Left ventricle myocardium superior (tissue), 1 donor: ENCODE results near the gene SLC9A5. TPM values are rescaled to one million over a fixed set of nuclear protein-coding genes. Genes with fewer than 3 reads are reported as not detected.
A peak's percentile ranks its signal among the peaks of the same experiment; 100 is the strongest.

Experiments used
- ATAC-seq: fragments of 200-7000 bp; cut with Tn5 transposase; one replicate; pipeline ENCODE4 v1.9.1; 2020; ENCODE audit warnings: mild to moderate bottlenecking, moderate library complexity
- DNase-seq: peaks from one replicate; pipeline ENCODE4 v3.0.0-alpha.2; 2020
- intact Hi-C: fragments of 100-400 bp; cut with micrococcal nuclease; formaldehyde crosslinking; loops from one replicate; pipeline ENCODE4 v1.11.0; 2022
- total RNA-seq: library from RNA; stranded (reverse); fragmentation: NEBNext Ultra II Directional; extraction: Animal tissue kit (Norgen Biotek cat#: 25700); gene quantifications from one replicate; pipeline ENCODE4 v1.2.1, GENCODE V29; 2021
- donor health status: DM: no; HTN: yes; CAD: no; lungs with severe emphysema.

SLC9A5 gene
- total RNA-seq, 1 donor from 2014 or later = 1.2 TPM

DNA sequence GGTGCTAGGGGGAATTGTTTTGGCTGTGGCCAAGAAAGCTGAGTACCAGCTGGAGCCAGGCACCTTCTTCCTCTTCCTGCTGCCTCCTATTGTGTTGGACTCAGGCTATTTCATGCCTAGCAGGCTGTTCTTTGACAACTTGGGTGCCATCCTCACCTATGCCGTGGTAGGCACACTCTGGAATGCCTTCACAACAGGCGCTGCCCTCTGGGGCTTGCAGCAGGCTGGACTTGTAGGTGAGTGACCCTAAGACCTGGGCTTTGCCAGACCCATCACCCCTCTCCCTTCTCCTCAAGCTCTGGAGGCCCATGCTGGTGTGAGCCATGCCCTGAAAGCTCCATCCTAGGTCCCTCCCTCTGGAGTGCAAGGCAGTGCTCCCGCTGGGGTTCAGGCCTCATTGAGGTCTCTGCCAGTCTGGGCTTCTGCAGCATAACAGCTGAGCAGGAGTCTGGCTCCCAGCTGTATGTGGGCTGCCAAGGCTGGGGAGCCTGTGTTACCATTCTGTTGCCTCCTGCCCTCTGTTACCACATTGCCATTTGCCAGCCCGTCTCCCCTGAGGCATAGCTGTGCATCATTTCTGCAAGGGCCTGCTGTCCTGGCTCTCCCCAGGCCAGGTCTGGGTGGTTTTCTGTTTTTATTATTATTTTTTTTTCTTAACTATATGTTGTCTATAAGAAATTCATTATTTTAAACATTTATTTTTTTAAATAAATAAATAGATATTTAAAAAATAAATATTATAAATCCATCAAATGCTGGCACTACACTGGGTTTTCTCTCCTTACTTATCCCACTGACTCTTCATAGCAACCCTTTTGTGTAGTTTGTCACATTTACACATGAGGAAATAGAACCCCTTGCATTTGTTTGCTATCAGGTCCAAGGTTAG is 4.1 kb downstream of the SLC9A5 start:
- ATAC-seq (no peak), DNase-seq (no peak)
- intact Hi-C loops = no loop called here

- intact Hi-C loops = no loop called here
- ATAC-seq (peak; percentile 38), DNase-seq (no peak)
Measured at GRCh38 chr16:67254801-67255552, 6.2 kb downstream of the SLC9A5 start.

GRCh38 chr16:67255553-67256221 is 6.9 kb downstream of the SLC9A5 start:
- intact Hi-C loops = no loop called here
- ATAC-seq = no peak
- no peak for DNase-seq

- intact Hi-C loops = no loop called here
- DNase-seq = no peak
- ATAC-seq = no peak
Measured at GRCh38 chr16:67256701-67257230, 8.0 kb downstream of the SLC9A5 start.

DNA sequence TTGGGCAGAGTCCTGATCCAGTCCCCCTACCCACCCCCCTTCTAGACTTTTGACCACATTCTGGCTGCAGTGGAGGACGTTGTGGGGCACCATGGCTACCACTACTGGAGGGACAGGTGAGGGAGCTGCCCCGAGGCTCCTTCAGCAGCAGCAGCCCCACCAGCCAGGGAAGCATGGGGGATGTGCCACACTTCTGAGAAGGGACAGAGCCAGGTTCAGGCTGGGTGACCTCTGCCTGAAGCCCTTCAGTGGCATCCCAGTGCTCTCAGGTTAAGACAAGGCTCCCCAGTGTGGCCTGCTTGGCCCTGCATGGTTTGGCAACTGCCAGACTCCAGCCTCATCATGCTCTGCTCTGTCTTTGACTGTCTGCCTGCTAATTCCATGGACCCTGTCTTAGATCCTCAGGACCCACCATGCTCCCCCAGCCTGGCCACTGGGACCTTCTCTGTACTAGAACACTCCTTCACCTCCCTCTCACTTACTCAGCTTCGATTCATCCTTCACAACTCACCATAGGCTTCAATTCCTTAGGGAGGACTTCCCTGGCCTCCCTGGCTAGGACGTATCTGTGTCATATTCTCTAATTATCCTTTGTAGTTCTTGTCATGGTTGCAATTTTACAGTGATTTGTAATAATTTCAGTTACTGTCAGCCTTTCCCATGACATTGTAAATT is 8.8 kb downstream of the SLC9A5 start:
- no peak for DNase-seq
- ATAC-seq = no peak
- intact Hi-C loops = no loop called here

- ATAC-seq (no peak), DNase-seq (no peak)
- intact Hi-C loops = no loop called here
Measured at GRCh38 chr16:67258161-67258835, 9.5 kb downstream of the SLC9A5 start.

DNA sequence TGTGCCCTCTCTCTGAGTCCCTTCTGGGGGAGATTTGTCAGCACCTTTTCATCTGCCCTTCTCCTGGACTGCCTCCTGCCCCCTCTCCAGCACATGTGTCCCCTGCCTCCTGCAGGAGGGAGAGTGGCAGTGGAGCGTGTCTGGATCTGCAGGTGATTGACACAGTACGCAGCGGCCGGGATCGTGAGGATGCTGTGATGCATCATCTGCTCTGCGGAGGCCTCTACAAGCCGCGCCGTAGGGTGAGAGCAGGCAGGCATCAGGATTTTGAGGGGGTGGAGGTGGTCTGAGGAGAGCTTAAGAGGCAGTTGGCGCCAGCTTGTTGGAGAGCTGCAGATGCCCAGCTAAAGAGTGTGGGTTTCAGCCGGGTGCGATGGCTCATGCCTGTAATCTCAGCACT is 10.9 kb downstream of the SLC9A5 start:
- intact Hi-C loops = no loop called here
- DNase-seq = no peak
- ATAC-seq = no peak

DNA sequence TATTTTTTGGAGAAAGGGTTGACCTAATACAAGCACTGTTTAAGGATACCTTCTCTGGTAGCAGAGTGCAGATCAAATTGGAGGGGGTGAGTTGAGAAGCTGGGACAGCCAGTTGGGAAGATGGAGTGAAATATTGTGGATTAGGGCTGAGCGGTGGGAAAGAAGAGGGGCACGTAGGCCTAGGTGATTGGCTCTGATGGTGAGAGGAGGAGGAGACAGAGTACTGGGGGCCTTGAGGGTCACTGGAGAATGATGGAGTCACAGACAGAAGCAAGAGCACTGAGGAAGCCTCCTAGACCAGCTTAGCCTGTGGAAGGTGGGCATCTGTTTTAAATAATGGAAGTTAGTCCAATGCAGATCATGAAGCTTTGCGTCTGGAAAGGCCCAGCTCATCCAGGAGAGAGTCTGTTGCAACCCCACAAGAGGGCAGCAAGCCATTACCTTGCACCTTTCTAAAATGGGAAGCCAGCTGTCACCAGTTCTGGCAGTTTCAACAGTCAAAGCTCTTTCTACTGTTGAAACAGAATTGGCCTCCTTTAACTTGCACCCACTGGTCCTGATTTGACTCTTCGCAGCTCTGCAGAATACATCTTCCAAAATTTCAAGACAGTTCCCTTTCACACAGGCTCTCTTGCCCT is 11.8 kb downstream of the SLC9A5 start:
- ATAC-seq (peak; percentile 85), DNase-seq (no peak)
- intact Hi-C loops = no loop called here

- intact Hi-C loops = no loop called here
- no peak for DNase-seq
- ATAC-seq = no peak
Measured at GRCh38 chr16:67263201-67263600, 14.4 kb downstream of the SLC9A5 start.

DNA sequence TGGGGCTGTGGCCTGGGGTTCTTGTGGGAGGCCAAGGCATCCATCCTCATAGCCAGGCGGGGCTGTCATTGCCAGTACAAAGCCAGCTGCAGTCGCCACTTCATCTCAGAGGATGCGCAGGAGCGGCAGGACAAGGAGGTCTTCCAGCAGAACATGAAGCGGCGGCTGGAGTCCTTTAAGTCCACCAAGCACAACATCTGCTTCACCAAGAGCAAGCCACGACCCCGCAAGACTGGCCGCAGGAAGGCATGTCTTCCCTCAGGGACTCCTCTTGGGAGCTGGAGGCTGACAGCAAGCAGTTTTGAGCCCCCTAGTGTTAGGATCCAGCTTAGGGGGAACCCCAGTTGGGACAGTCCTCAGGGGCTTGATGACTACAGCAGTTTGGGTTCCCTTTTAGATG is 15.5 kb downstream of the SLC9A5 start:
- ATAC-seq (no peak), DNase-seq (no peak)
- intact Hi-C loops = no loop called here

GRCh38 chr16:67264866-67265265 is 16.1 kb downstream of the SLC9A5 start:
- ATAC-seq = no peak

GRCh38 chr16:67265834-67266233 is 17.1 kb downstream of the SLC9A5 start:
- ATAC-seq = no peak
- intact Hi-C loops = no loop called here
- DNase-seq = no peak

More at GRCh38 chr16:67264866-67265265, 16.1 kb downstream of the SLC9A5 start:
- intact Hi-C loops = no loop called here
- no peak for DNase-seq

GRCh38 chr16:67268136-67268579 is 19.4 kb downstream of the SLC9A5 start:
- ATAC-seq = peak; percentile 85
- DNase-seq = peak; percentile 58
- intact Hi-C loops = no loop called here

DNA sequence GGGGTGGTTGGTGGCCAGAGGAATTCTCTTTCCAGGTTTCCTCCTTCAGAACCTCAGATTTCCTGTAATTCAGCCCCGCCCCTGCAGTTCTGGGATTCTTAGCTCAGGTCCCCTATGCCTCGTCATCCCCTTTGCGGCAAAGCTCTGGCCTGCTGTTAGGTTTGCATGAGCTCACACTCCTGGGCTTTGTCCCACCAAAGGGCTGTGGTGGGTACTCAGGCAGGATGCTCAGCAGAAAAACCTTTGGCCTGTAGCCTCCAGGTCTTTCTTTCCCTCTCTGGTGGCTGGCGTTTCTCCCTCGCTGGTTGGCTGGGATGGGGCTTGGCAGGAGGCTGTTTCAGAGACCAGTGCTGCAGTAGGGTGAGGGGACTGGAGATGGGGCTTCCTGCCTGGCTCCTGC is 21.0 kb downstream of the SLC9A5 start:
- DNase-seq = no peak
- no peak for ATAC-seq

DNA sequence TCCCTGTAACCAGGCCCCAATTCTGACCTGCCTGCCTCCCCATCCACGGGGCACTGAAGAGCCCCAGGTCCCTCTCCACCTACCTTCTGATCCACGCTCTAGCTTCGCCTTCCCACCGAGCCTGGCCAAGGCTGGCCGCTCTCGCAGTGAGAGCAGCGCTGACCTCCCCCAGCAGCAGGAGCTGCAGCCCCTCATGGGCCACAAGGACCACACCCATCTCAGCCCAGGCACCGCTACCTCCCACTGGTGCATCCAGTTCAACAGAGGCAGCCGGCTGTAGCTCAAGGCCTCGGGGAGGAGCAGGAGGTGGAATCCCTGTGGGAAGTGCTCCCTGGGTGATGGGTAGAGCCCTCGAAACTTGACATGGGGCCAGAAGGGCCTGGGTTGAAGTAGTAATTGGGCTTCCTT is 22.2 kb downstream of the SLC9A5 start:
- ATAC-seq = no peak
- intact Hi-C loops = no loop called here
- DNase-seq = no peak

More for the DNA sequence above, 21.0 kb downstream of the SLC9A5 start:
- intact Hi-C loops = no loop called here

GRCh38 chr16:67271446-67271845 is 22.7 kb downstream of the SLC9A5 start:
- ATAC-seq (no peak), DNase-seq (no peak)
- intact Hi-C loops = no loop called here

- no peak for DNase-seq
- intact Hi-C loops = no loop called here
- ATAC-seq = no peak
Measured at GRCh38 chr16:67275321-67275720, 26.5 kb downstream of the SLC9A5 start.
